ENCODE data around the gene WNK1. TPM values are rescaled to one million over a fixed set of nuclear protein-coding genes. Genes with fewer than 3 reads are reported as not detected.

Gene WNK1
- total RNA-seq, 1 donor from 2014 or later = 160 TPM

DNA sequence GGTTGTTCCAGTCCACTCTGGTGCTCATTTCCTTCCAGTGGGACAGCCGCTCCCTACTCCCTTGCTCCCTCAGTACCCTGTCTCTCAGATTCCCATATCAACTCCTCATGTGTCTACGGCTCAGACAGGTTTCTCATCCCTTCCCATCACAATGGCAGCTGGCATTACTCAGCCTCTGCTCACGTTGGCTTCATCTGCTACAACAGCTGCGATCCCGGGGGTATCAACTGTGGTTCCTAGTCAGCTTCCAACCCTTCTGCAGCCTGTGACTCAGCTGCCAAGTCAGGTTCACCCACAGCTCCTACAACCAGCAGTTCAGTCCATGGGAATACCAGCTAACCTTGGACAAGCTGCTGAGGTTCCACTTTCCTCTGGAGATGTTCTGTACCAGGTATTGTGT is 127.3 kb downstream of the WNK1 start:
- TF ChIP-seq, protein P1, sequence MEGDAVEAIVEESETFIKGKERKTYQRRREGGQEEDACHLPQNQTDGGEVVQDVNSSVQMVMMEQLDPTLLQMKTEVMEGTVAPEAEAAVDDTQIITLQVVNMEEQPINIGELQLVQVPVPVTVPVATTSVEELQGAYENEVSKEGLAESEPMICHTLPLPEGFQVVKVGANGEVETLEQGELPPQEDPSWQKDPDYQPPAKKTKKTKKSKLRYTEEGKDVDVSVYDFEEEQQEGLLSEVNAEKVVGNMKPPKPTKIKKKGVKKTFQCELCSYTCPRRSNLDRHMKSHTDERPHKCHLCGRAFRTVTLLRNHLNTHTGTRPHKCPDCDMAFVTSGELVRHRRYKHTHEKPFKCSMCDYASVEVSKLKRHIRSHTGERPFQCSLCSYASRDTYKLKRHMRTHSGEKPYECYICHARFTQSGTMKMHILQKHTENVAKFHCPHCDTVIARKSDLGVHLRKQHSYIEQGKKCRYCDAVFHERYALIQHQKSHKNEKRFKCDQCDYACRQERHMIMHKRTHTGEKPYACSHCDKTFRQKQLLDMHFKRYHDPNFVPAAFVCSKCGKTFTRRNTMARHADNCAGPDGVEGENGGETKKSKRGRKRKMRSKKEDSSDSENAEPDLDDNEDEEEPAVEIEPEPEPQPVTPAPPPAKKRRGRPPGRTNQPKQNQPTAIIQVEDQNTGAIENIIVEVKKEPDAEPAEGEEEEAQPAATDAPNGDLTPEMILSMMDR (IDR thresholded peaks at IDR 0.05; ENCODE audit: unreplicated experiment) = no peak
- no peak for DNase-seq (ENCODE audit: low spot score)
- Mint-ChIP-seq H3K36me3 (ENCODE audit: low read depth, unreplicated experiment) (peaks cover 21% of the 10 kb centered on the region), H3K4me1 (ENCODE audit: unreplicated experiment) (no peaks in the 10 kb centered on the region), H3K4me3 (ENCODE audit: unreplicated experiment) (no peak overlapping the region), H3K27me3 (ENCODE audit: unreplicated experiment) (no peaks in the 10 kb centered on the region), H3K27ac (ENCODE audit: unreplicated experiment) (no peak overlapping the region), H3K9me3 (ENCODE audit: unreplicated experiment) (no peaks in the 10 kb centered on the region)

DNA sequence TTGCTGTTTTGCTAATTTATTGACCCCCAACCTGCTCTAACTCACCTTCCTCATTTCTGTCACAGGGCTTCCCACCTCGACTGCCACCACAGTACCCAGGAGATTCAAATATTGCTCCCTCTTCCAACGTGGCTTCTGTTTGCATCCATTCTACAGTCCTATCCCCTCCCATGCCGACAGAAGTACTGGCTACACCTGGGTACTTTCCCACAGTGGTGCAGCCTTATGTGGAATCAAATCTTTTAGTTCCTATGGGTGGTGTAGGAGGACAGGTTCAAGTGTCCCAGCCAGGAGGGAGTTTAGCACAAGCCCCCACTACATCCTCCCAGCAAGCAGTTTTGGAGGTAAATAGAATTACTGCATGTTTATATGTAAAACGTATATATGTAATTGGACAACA is 128.3 kb downstream of the WNK1 start:
- TF ChIP-seq, protein P1 (IDR thresholded peaks at IDR 0.05; ENCODE audit: unreplicated experiment) = no peak
- no peak for DNase-seq (ENCODE audit: low spot score)
- H3K27ac Mint-ChIP-seq (ENCODE audit: unreplicated experiment) = no peak overlapping the region
- H3K4me1 Mint-ChIP-seq (ENCODE audit: unreplicated experiment) = no peaks in the 10 kb centered on the region
- H3K4me3 Mint-ChIP-seq (ENCODE audit: unreplicated experiment) = no peak overlapping the region
- no peaks in the 10 kb centered on the region for H3K27me3 Mint-ChIP-seq (ENCODE audit: unreplicated experiment)
- no peaks in the 10 kb centered on the region for H3K9me3 Mint-ChIP-seq (ENCODE audit: unreplicated experiment)
- peaks cover 31% of the 10 kb centered on the region for H3K36me3 Mint-ChIP-seq (ENCODE audit: low read depth, unreplicated experiment)

DNA sequence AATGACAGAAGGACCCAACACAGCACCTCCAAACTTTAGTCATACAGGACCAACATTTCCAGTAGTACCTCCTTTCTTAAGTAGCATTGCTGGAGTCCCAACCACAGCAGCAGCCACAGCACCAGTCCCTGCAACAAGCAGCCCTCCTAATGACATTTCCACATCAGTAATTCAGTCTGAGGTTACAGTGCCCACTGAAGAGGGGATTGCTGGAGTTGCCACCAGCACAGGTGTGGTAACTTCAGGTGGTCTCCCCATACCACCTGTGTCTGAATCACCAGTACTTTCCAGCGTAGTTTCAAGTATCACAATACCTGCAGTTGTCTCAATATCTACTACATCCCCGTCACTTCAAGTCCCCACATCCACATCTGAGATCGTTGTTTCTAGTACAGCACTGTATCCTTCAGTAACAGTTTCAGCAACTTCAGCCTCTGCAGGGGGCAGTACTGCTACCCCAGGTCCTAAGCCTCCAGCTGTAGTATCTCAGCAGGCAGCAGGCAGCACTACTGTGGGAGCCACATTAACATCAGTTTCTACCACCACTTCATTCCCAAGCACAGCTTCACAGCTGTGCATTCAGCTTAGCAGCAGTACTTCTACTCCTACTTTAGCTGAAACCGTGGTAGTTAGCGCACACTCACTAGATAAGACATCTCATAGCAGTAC is 132.5 kb downstream of the WNK1 start:
- Mint-ChIP-seq H3K36me3 (ENCODE audit: low read depth, unreplicated experiment) (peaks cover 52% of the 10 kb centered on the region), H3K4me1 (ENCODE audit: unreplicated experiment) (peaks cover 3% of the 10 kb centered on the region), H3K4me3 (ENCODE audit: unreplicated experiment) (peak overlapping the region; percentile 54), H3K27ac (ENCODE audit: unreplicated experiment) (no peak overlapping the region), H3K27me3 (ENCODE audit: unreplicated experiment) (no peaks in the 10 kb centered on the region), H3K9me3 (ENCODE audit: unreplicated experiment) (no peaks in the 10 kb centered on the region)
- DNase-seq (ENCODE audit: low spot score) = no peak
- TF ChIP-seq, protein P1 (IDR thresholded peaks at IDR 0.05; ENCODE audit: unreplicated experiment) = no peak

DNA sequence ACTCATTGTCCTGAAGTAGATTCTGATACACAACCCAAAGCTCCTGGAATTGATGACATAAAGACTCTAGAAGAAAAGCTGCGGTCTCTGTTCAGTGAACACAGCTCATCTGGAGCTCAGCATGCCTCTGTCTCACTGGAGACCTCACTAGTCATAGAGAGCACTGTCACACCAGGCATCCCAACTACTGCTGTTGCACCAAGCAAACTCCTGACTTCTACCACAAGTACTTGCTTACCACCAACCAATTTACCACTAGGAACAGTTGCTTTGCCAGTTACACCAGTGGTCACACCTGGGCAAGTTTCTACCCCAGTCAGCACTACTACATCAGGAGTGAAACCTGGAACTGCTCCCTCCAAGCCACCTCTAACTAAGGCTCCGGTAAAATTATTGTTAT is 133.3 kb downstream of the WNK1 start:
- Mint-ChIP-seq H3K36me3 (ENCODE audit: low read depth, unreplicated experiment) (peaks cover 51% of the 10 kb centered on the region), H3K4me1 (ENCODE audit: unreplicated experiment) (peaks cover 9% of the 10 kb centered on the region), H3K4me3 (ENCODE audit: unreplicated experiment) (peak overlapping the region; percentile 38), H3K9me3 (ENCODE audit: unreplicated experiment) (no peaks in the 10 kb centered on the region), H3K27ac (ENCODE audit: unreplicated experiment) (no peak overlapping the region), H3K27me3 (ENCODE audit: unreplicated experiment) (no peaks in the 10 kb centered on the region)
- DNase-seq (ENCODE audit: low spot score) = no peak
- TF ChIP-seq, protein P1 (IDR thresholded peaks at IDR 0.05; ENCODE audit: unreplicated experiment) = no peak

DNA sequence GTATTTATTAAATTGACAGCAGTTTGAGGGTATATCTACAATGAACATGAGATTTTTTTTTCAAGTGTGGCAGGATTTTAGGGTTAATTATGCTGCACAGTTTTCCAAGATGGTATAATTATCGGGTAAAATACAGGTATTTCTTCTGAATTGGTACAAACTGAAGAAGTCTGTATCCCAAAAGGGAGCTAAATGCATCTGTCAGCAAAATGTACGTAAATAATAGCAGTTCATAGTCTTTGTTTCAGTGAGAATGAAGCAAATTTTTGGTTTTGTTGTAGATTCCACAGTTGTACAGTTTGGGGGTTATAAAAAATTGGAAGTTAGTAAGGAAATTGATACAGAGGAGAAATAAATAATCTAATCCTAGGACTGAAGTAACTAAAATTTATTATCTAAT is 133.8 kb downstream of the WNK1 start:
- no peak for DNase-seq (ENCODE audit: low spot score)
- no peaks in the 10 kb centered on the region for H3K9me3 Mint-ChIP-seq (ENCODE audit: unreplicated experiment)

More for the DNA sequence above, 133.8 kb downstream of the WNK1 start:
- H3K4me3 Mint-ChIP-seq (ENCODE audit: unreplicated experiment) = peak overlapping the region; percentile 62
- H3K27ac Mint-ChIP-seq (ENCODE audit: unreplicated experiment) = no peak overlapping the region
- TF ChIP-seq, protein P1 (IDR thresholded peaks at IDR 0.05; ENCODE audit: unreplicated experiment) = no peak
- H3K4me1 Mint-ChIP-seq (ENCODE audit: unreplicated experiment) = peaks cover 11% of the 10 kb centered on the region
- peaks cover 50% of the 10 kb centered on the region for H3K36me3 Mint-ChIP-seq (ENCODE audit: low read depth, unreplicated experiment)
- H3K27me3 Mint-ChIP-seq (ENCODE audit: unreplicated experiment) = no peaks in the 10 kb centered on the region

Measured in endothelial cell (in vitro differentiated cells).